Measurements from ENCODE around the gene SYS1.

The SYS1 gene

GRCh38 chr20:45352729-45353128 lies 10.2 kb upstream of the SYS1 start:
- POLR2A ChIA-PET: no interaction called here
- no peak for TF ChIP-seq CTCF (IDR thresholded peaks at IDR 0.05; ENCODE audit: control extremely low read depth, extremely low read depth, low read depth, missing control alignments)
- no peak for DNase-seq (ENCODE audit: extremely low spot score)
- CTCF ChIA-PET: interaction anchor here (0.8 to 4.4 kb wide), 5 partner anchors 10 to 85 kb away, joined by 3 to 25 read pairs (median 4); partner anchors contain the start of gene SYS1

- ChIA-PET CTCF (interaction anchor here (1.0 to 4.4 kb wide), 6 partner anchors 9 to 417 kb away, joined by 3 to 25 read pairs (median 4); partner anchors contain the start of gene SYS1), POLR2A (no interaction called here)
- no peak for DNase-seq (ENCODE audit: extremely low spot score)
- no peak for TF ChIP-seq CTCF (IDR thresholded peaks at IDR 0.05; ENCODE audit: control extremely low read depth, extremely low read depth, low read depth, missing control alignments)
Observed at GRCh38 chr20:45353746-45354145, 9.2 kb upstream of the SYS1 start.

- POLR2A ChIA-PET: no interaction called here
- DNase-seq (ENCODE audit: extremely low spot score): no peak
- no peak for TF ChIP-seq CTCF (IDR thresholded peaks at IDR 0.05; ENCODE audit: control extremely low read depth, extremely low read depth, low read depth, missing control alignments)
- CTCF ChIA-PET: interaction anchor here (0.8 to 4.4 kb wide), 9 partner anchors 8 to 417 kb away, joined by 3 to 25 read pairs (median 4); partner anchors contain the start of gene SYS1
Observed at GRCh38 chr20:45354423-45355208, 8.3 kb upstream of the SYS1 start.

GRCh38 chr20:45355209-45356084 lies 7.5 kb upstream of the SYS1 start:
- ChIA-PET CTCF (interaction anchor here (0.8 to 4.4 kb wide), 5 partner anchors 19 to 416 kb away, joined by 4 to 25 read pairs (median 4); no protein-coding TSS in a partner anchor), POLR2A (no interaction called here)
- DNase-seq (ENCODE audit: extremely low spot score): no peak
- no peak for TF ChIP-seq CTCF (IDR thresholded peaks at IDR 0.05; ENCODE audit: control extremely low read depth, extremely low read depth, low read depth, missing control alignments)

GRCh38 chr20:45358282-45359068 lies 4.5 kb upstream of the SYS1 start:
- DNase-seq (ENCODE audit: extremely low spot score): no peak
- no peak for TF ChIP-seq CTCF (IDR thresholded peaks at IDR 0.05; ENCODE audit: control extremely low read depth, extremely low read depth, low read depth, missing control alignments)
- ChIA-PET POLR2A (no interaction called here), CTCF (interaction anchor here (1.5 to 22.0 kb wide), 8 partner anchors 10 to 413 kb away, joined by 6 to 488 read pairs (median 16); no protein-coding TSS in a partner anchor)

GRCh38 chr20:45359069-45359405 lies 3.9 kb upstream of the SYS1 start:
- ChIA-PET POLR2A (no interaction called here), CTCF (interaction anchor here (0.9 to 22.0 kb wide), 10 partner anchors 10 to 440 kb away, joined by 3 to 488 read pairs (median 10); no protein-coding TSS in a partner anchor)
- DNase-seq (ENCODE audit: extremely low spot score): no peak
- no peak for TF ChIP-seq CTCF (IDR thresholded peaks at IDR 0.05; ENCODE audit: control extremely low read depth, extremely low read depth, low read depth, missing control alignments)
